Cardiac muscle cell (in vitro differentiated cells and primary cell): ENCODE data around the gene THBS4. TPM values are rescaled to one million over a fixed set of nuclear protein-coding genes. Genes with fewer than 3 reads are reported as not detected.

Source experiments
- DNase-seq, 2 donors: peaks; one replicate each; pipeline versions ENCODE4 v3.0.0 to v3.0.0-alpha.2; 2010 to 2017; ENCODE audit warnings: low read depth in 1 of 2, low spot score in 1 of 2
- H3K27ac ChIP-seq: fragments of 200-600 bp; sonication (generic); 2 replicates; pipeline ENCODE4 v1.5.1; 2016
- H3K27me3 ChIP-seq: fragments of 200-600 bp; sonication (generic); 2 replicates; pipeline ENCODE4 v1.6.0; 2016; ENCODE audit warnings: control low read depth
- H3K36me3 ChIP-seq: fragments of 200-600 bp; sonication (generic); 2 replicates; pipeline ENCODE4 v1.5.1; 2016; ENCODE audit warnings: control low read depth
- H3K4me1 ChIP-seq: fragments of 200-600 bp; sonication (generic); 2 replicates; pipeline ENCODE4 v1.8.1; 2017; ENCODE audit warnings: low read depth, mild to moderate bottlenecking, mixed run types
- H3K4me3 ChIP-seq: fragments of 200-600 bp; sonication (generic); 2 replicates; pipeline ENCODE4 v1.5.1; 2016; ENCODE audit warnings: mild to moderate bottlenecking
- H3K9me3 ChIP-seq: fragments of 200-600 bp; sonication (generic); 2 replicates; pipeline ENCODE4 v1.5.1; 2017; ENCODE audit warnings: low read depth, mild to moderate bottlenecking, control low read depth
- polyA plus RNA-seq: library from polyadenylated mRNA; unstranded; fragments of >200 nt; fragmentation: Nextera tagmentation; extraction: Ambion mirVana; gene quantifications from 2 replicates; pipeline ENCODE4 v1.2.1, GENCODE V29; 2016
- total RNA-seq: library from RNA; depleted of rRNA; stranded (reverse); fragments of >200 nt; gene quantifications from 2 replicates; pipeline ENCODE4 v1.2.3, GENCODE V29; 2016
- TF ChIP-seq, protein P1 (sequence below): IDR thresholded peaks from 2 replicates; pipeline ENCODE4 v1.5.1; 2012; ENCODE audit warnings: low read depth, mild to moderate bottlenecking, low read length

THBS4 gene
- total and polyA plus RNA-seq, 2 experiments from 2014 or later: 27.2 to 35.7 TPM

DNA sequence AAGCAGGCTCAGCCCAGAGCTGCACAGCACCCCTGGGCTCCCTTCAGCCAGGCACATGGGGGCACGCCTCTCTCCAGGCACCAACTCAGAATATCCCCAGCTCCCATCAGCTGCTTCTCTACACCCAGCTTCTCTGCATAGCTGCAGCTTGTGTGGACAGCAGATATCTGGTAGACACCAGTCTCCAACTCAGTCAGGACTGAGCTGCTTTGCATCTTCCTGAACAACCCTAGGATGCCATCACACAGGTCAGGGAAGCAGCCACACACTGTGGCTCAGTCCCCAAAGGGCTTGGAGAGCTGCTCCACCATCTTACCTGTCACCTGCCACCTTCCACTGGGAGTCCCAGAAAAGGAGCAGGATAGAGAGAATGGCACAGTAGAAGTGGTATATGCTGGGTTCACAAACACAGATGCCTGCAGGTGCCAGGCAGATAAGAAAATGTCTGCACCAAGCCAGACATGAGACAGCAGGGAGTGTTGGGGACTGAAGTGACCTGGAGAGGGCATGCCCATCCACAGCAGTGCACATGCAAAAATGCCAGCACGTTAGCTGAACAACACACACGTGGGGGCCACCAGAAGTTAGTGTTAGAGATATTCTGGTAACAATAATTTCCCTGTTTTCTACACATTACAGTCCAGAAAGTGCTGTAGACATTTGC, 42.0 kb downstream of the THBS4 start:
- TF ChIP-seq, protein P1, sequence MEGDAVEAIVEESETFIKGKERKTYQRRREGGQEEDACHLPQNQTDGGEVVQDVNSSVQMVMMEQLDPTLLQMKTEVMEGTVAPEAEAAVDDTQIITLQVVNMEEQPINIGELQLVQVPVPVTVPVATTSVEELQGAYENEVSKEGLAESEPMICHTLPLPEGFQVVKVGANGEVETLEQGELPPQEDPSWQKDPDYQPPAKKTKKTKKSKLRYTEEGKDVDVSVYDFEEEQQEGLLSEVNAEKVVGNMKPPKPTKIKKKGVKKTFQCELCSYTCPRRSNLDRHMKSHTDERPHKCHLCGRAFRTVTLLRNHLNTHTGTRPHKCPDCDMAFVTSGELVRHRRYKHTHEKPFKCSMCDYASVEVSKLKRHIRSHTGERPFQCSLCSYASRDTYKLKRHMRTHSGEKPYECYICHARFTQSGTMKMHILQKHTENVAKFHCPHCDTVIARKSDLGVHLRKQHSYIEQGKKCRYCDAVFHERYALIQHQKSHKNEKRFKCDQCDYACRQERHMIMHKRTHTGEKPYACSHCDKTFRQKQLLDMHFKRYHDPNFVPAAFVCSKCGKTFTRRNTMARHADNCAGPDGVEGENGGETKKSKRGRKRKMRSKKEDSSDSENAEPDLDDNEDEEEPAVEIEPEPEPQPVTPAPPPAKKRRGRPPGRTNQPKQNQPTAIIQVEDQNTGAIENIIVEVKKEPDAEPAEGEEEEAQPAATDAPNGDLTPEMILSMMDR: no peak
- H3K4me1 ChIP-seq: peaks cover 11% of the 10 kb centered on the region
- H3K36me3 ChIP-seq: no peaks in the 10 kb centered on the region
- no peak for DNase-seq
- H3K9me3 ChIP-seq: no peaks in the 10 kb centered on the region
- no peak overlapping the region for H3K4me3 ChIP-seq
- H3K27ac ChIP-seq: peak overlapping the region; percentile 50
- H3K27me3 ChIP-seq: no peaks in the 10 kb centered on the region

DNA sequence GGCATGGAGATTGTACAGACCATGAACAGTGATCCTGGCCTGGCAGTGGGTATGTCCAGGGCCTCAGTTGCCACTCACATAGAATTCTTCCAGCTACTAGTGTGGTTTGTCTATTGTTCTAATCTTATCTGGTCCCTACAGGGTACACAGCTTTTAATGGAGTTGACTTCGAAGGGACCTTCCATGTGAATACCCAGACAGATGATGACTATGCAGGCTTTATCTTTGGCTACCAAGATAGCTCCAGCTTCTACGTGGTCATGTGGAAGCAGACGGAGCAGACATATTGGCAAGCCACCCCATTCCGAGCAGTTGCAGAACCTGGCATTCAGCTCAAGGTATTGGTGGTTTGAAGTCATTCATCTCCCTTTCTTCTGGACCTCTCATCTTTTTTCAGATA, 43.8 kb downstream of the THBS4 start:
- H3K9me3 ChIP-seq: no peaks in the 10 kb centered on the region
- H3K4me3 ChIP-seq: no peak overlapping the region
- H3K4me1 ChIP-seq: peaks cover 11% of the 10 kb centered on the region
- H3K27me3 ChIP-seq: no peaks in the 10 kb centered on the region
- DNase-seq: no peak
- TF ChIP-seq, protein P1: no peak
- no peak overlapping the region for H3K27ac ChIP-seq
- H3K36me3 ChIP-seq: no peaks in the 10 kb centered on the region

DNA sequence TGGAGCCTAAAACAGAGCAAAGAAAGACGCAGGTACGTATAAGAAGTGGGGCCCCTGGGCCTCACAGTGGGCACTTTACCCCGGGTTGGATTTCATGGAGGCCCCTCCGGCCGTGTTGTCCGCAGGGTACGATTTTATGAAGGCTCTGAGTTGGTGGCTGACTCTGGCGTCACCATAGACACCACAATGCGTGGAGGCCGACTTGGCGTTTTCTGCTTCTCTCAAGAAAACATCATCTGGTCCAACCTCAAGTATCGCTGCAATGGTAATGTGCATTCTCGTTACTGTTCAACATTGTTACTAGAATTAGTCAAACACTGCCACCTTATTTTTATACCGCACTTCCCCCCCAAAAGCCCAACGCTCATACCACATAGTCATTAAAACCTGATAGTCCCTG, 47.1 kb downstream of the THBS4 start:
- no peak overlapping the region for H3K4me3 ChIP-seq
- H3K4me1 ChIP-seq: peaks cover 1% of the 10 kb centered on the region
- no peak for DNase-seq
- TF ChIP-seq, protein P1: no peak
- no peak overlapping the region for H3K27ac ChIP-seq
- no peaks in the 10 kb centered on the region for H3K9me3 ChIP-seq
- H3K36me3 ChIP-seq: no peaks in the 10 kb centered on the region
- no peaks in the 10 kb centered on the region for H3K27me3 ChIP-seq

DNA sequence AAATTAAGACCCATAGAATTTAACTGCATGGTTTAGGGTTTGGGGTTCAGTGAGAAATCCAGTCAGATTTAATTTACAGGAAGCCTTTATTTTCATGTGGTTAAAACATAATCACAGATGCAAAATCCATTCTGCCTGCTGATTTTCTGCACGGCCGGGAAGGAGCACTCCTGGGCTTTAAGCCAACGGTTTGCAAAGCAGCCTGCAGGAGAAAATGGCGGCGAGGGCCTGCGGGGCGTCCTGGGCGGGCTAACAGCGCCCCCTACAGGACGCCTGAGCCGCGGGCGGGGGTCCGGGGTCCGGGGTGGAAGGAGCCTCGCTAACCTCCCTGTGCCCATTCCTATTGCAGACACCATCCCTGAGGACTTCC, 47.6 kb downstream of the THBS4 start:
- no peaks in the 10 kb centered on the region for H3K4me1 ChIP-seq
- no peaks in the 10 kb centered on the region for H3K9me3 ChIP-seq
- TF ChIP-seq, protein P1: peak; percentile 89
- H3K27me3 ChIP-seq: no peaks in the 10 kb centered on the region
- DNase-seq: peak; percentile 76 to 88
- no peaks in the 10 kb centered on the region for H3K36me3 ChIP-seq
- no peak overlapping the region for H3K27ac ChIP-seq
- H3K4me3 ChIP-seq: no peak overlapping the region

DNA sequence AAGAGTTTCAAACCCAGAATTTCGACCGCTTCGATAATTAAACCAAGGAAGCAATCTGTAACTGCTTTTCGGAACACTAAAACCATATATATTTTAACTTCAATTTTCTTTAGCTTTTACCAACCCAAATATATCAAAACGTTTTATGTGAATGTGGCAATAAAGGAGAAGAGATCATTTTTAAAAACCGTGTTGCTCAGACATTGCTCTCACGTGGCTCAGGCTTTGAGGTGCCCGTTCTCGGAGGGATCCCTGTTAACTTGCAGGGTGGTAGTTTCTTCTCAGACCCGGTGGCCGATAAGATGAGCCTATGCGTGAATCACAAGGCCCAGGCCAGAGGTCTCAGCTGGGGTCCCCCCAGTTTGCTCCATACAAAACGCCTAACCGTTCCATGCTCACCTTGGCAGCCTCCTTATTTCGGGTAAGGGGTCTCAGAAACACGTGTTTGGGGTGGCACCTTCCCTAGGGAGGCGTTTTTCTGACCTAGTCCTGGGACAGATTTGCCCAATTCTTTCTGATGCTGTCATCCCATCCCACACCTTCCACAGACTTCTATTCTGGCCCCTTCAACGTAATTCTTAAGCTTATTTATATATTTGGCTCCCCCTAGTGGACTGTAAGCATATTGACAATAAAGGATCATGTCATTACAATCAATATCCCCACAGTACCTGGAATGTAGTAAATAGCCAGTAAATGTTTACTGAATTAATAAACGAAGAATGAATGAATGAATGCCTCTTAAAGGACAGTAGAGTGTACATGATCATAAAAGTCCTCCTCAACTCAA, 48.1 kb downstream of the THBS4 start:
- H3K9me3 ChIP-seq: no peaks in the 10 kb centered on the region
- H3K36me3 ChIP-seq: no peaks in the 10 kb centered on the region
- peak; percentile 82 for DNase-seq
- no peaks in the 10 kb centered on the region for H3K4me1 ChIP-seq
- no peak overlapping the region for H3K27ac ChIP-seq
- H3K27me3 ChIP-seq: no peaks in the 10 kb centered on the region
- H3K4me3 ChIP-seq: no peak overlapping the region
- TF ChIP-seq, protein P1: peak; percentile 68
